Right cardiac atrium (tissue), 5 donors: ENCODE data around the gene SOX11. TPM values are rescaled to one million over a fixed set of nuclear protein-coding genes. Genes with fewer than 3 reads are reported as not detected.
"Not testable (repeated sequence)": the region's sequence is repeated elsewhere in the genome, so short reads cannot be mapped to it uniquely, and the experiment has no call there.

Experiments used
- ATAC-seq, 2 donors: fragments of 200-7000 bp; cut with Tn5 transposase; one replicate each; pipeline versions ENCODE4 v1.8.0 to v1.9.1; 2020; ENCODE audit warnings: moderate library complexity in 2 of 2, mild to moderate bottlenecking in 1 of 2
- DNase-seq, 3 donors: peaks; one replicate each; pipeline ENCODE4 v3.0.0-alpha.2; 2020
- H3K27ac ChIP-seq: one replicate; pipeline ENCODE4 v1.5.1; 2013; ENCODE audit warnings: mild to moderate bottlenecking, low read length, control low read depth, moderate library complexity
- H3K27me3 ChIP-seq: one replicate; pipeline ENCODE4 v1.6.1; 2013; ENCODE audit not compliant: control insufficient read depth, insufficient read depth
- H3K4me1 ChIP-seq: one replicate; pipeline ENCODE4 v1.6.1; 2013; ENCODE audit warnings: low read length; ENCODE audit not compliant: control insufficient read depth, insufficient read depth
- H3K4me3 ChIP-seq: one replicate; pipeline ENCODE4 v1.5.1; 2013; ENCODE audit warnings: low read length, control low read depth
- H3K9me3 ChIP-seq: one replicate; pipeline ENCODE4 v1.6.1; 2013; ENCODE audit warnings: low read length; ENCODE audit not compliant: control insufficient read depth
- WGBS: extraction: QIAGEN DNeasy Blood & Tissue Kit; methylation state at CpG from one replicate; pipeline ENCODE4 v1.1.7; 2013; 5-methylcytosine and 5-hydroxymethylcytosine counted together
- intact Hi-C, 4 donors: fragments of 100-400 bp; cut with DNase I; formaldehyde crosslinking; loops; one replicate each; pipeline versions ENCODE4 v1.11.0 to v1.14.0; 2022 to 2023
- long read RNA-seq, 4 donors: library from polyadenylated mRNA; unstranded; transcript quantifications; one replicate each; pipeline ENCODE4 v2.0.0, GENCODE V29; 2020 to 2021
- polyA plus RNA-seq: library from polyadenylated mRNA; stranded (reverse); fragments of 200-250 nt; gene quantifications from one replicate; pipeline ENCODE4 v1.2.3, GENCODE V29; 2013
- total RNA-seq, 4 donors: library from RNA; stranded (reverse); fragmentation: NEBNext Ultra II Directional; extraction: Animal tissue kit (Norgen Biotek cat#: 25700); gene quantifications; one replicate each; pipeline ENCODE4 v1.2.1, GENCODE V29; 2021
- donor health status: healthy with polysubstance abuse.
- donor health status: DM: no; HTN: yes; CAD: no.
- donor health status: DM: no; HTN: no; CAD: no.
- donor health status: DM: no; HTN: yes; CAD: no; lungs with severe emphysema.
- donor health status: DM: yes; HTN: yes; CAD: no.

The SOX11 gene
- total RNA-seq (1 to 10 TPM in 1 of 4 donors, under 1 TPM in 3; 0.22 to 1.1 (median 0.60) TPM), polyA plus RNA-seq (0.93 TPM)
- long read RNA-seq, donor 1, full-length matches to known transcripts: 3 of 3 reads
- long read RNA-seq, donor 1, partial matches to known transcripts: 0 of 3 reads
- long read RNA-seq, donor 1, other reads (novel, unspliced or antisense): 0 of 3 reads
- long read RNA-seq, donor 2: 0 reads
- long read RNA-seq, donor 3: 0 reads
- long read RNA-seq, donor 4: 0 reads

GRCh38 chr2:5691985-5692529, at the start of gene SOX11:
Gene SOX11, plus strand, starts transcription at chr2:5692384. Its CDS starts 338 bp downstream, at chr2:5692722.
- H3K4me1 ChIP-seq: no peaks in the 10 kb centered on the region
- peak within 1 kb of the TSS; percentile 33 for H3K4me3 ChIP-seq
- DNase-seq: peak in 2 of 3 donors; percentile 69 to 82
- H3K27ac ChIP-seq: peak within 1 kb of the TSS; percentile 39
- under 1% methylated on average over 60 of the region's 60 CpGs for WGBS
- intact Hi-C loops: no loop called here
- no peaks in the 10 kb centered on the region for H3K9me3 ChIP-seq
- peak; percentile 58 to 70 for ATAC-seq
- H3K27me3 ChIP-seq: no peaks in the 10 kb centered on the region

DNA sequence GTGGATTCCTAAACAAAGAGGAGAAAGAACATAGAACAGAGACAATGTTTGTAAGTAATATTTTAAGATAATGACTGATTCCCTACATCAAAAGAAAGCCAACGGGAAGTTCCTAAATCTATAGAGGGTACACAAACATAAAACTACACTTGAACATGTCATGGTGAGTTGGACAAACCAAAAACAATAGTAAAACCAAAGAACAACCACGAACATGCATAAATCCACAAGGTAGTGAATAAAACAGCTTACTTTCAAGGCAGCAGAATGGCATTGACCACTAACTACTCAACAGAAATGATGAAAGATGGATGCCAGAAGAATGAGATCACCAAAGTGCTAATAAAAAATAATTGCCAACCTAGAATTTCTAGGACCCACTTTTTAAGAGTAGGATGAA, 39.5 kb upstream of the SOX11 start:
- H3K4me3 ChIP-seq, ATAC-seq, H3K9me3 ChIP-seq, DNase-seq, H3K27me3 ChIP-seq, H3K27ac ChIP-seq, intact Hi-C loops, H3K4me1 ChIP-seq: not testable (repeated sequence)
- 80% methylated on average over 2 of the region's 2 CpGs for WGBS

DNA sequence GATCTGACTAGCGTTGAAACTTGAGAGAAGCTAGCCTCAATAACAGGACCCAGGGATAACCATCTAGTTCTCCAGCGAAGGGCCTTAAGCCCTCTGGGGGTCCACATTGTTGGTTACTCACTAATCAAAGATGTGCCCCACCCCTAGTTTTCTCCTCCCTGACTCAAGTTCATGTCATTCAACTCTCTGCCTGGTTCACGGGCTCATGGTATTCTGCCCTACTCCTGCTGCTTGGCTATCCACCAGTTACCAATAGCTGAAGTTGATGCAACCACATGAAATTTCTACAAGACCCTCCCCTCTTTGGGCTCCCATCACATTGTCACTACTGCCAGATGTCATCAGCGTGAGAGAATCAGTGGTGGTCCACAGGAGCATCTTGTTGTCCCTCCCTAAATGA, 38.4 kb upstream of the SOX11 start:
- WGBS: 87% methylated on average over 4 of the region's 4 CpGs
- H3K4me3 ChIP-seq, DNase-seq, H3K27ac ChIP-seq, H3K27me3 ChIP-seq, H3K4me1 ChIP-seq, ATAC-seq, intact Hi-C loops, H3K9me3 ChIP-seq: not testable (repeated sequence)

DNA sequence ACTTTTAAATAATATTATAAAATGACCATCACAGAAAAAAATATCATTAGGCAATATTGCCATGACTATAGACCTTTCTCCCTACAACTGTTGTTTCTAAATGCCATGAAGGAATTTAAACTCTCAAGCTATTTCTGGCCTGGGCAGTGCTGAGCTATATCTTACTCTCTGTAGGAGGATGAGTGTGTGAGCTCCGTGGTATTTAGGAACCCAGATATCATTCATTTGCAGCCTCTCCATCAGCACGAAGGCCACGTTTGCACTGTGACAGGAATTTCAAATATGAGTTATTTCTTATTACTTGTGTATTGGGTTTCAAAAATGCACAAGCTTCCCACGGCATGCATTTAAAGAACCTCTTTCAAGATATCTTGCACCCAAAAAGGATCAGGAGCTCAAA, 35.0 kb upstream of the SOX11 start:
- WGBS: 33% methylated on average over 4 of the region's 4 CpGs
- Histone ChIP-seq H3K27me3 (no peaks in the 10 kb centered on the region), H3K9me3 (no peaks in the 10 kb centered on the region), H3K27ac (no peak overlapping the region), H3K4me3 (no peak overlapping the region), H3K4me1 (no peaks in the 10 kb centered on the region)
- no peak for DNase-seq
- no peak for ATAC-seq
- intact Hi-C loops: no loop called here

DNA sequence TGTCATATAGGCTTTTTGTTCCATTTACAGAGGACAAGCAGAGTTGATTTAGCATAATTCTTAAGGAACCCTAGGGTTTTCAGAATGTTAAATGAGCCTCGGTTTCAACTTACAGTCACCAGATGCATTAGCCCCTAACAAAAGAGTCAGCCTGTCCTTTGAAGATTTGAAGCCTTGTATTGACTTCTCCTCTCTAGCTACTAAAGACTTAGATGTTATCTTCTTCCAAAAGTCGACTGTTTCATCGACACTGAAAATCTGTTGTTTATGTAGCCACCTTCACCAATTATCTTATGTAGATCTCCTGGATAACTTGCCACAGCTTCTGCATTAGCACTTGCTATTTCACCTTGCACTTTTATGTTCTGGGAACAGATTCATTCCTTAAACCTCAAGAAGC, 31.6 kb upstream of the SOX11 start:
- Histone ChIP-seq H3K4me3 (no peak overlapping the region), H3K27ac (no peak overlapping the region), H3K4me1 (no peaks in the 10 kb centered on the region), H3K27me3 (no peaks in the 10 kb centered on the region), H3K9me3 (no peaks in the 10 kb centered on the region)
- intact Hi-C loops: no loop called here
- 82% methylated on average over 3 of the region's 3 CpGs for WGBS
- ATAC-seq (no peak), DNase-seq (no peak)

DNA sequence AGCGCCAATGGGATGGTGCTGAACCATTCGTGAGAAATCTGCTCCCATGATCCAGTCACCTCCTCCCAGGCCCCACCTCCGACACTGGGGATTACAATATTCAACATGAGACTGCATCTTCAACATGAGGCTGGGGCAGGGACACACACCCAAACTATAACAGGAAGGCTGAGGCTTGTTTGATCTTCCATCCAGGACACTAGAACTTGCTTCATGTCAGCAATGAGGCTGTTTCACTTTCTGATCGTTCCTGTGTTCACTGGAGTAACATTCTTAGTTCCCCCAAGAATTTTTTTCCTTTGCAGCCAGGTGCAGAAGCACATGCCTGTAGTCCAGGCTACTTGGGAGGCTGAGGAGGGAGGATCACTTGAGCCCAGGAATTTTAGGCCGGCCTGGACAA, 30.8 kb upstream of the SOX11 start:
- Histone ChIP-seq H3K9me3 (no peaks in the 10 kb centered on the region), H3K4me1 (no peaks in the 10 kb centered on the region), H3K27me3 (no peaks in the 10 kb centered on the region), H3K27ac (no peak overlapping the region), H3K4me3 (no peak overlapping the region)
- WGBS: 83% methylated on average over 5 of the region's 5 CpGs
- no peak for DNase-seq
- no peak for ATAC-seq
- intact Hi-C loops: no loop called here

DNA sequence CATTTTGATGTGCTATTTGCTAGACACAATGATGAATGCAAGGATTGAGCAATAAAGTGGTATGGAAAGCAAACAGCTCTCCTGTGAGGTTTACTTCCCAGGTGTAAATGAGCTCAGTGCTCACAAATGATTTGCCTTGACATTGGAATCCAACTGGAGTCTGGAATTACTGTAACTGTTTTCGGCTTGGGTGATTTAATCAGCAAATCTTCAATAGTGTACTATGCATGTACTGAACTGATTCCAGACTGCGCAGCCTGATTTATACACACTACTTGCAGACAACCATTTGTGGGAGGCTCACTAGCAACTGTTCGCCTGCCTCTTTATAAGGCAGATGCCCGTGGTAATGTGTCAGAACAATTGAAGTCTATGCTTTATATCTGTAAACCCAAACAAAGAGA, 27.9 kb upstream of the SOX11 start:
- no peaks in the 10 kb centered on the region for H3K27me3 ChIP-seq
- intact Hi-C loops: no loop called here
- WGBS: 84% methylated on average over 4 of the region's 4 CpGs
- H3K27ac ChIP-seq: no peak overlapping the region
- no peak for ATAC-seq
- DNase-seq: no peak
- H3K9me3 ChIP-seq: no peaks in the 10 kb centered on the region
- no peak overlapping the region for H3K4me3 ChIP-seq
- no peaks in the 10 kb centered on the region for H3K4me1 ChIP-seq

DNA sequence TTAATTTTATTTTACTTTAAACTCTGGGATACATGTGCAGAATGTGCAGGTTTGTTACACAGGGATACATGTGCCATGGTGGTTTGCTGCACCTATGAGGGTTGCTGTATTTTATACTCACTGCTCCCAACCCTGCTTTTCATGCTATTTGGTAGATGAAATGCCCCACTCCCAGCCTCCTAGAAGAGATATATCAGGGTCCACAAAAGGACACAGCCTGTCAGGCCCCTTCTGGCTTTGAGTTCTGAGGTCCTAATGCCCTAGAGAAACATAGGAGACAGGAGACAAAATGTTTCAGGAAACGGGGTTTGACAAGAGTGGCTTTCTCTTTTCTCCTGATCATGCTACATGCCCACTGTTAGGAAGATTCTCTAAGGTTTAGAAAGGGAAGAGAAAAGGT, 27.1 kb upstream of the SOX11 start:
- Histone ChIP-seq H3K27me3 (no peaks in the 10 kb centered on the region), H3K27ac (no peak overlapping the region), H3K4me3 (no peak overlapping the region), H3K9me3 (no peaks in the 10 kb centered on the region), H3K4me1 (no peaks in the 10 kb centered on the region)
- no peak for DNase-seq
- WGBS: 62% methylated on average over 1 of the region's 1 CpG
- intact Hi-C loops: no loop called here
- no peak for ATAC-seq

GRCh38 chr2:5666798-5667197, 25.4 kb upstream of the SOX11 start:
- Histone ChIP-seq H3K27me3 (no peaks in the 10 kb centered on the region), H3K9me3 (no peaks in the 10 kb centered on the region), H3K27ac (no peak overlapping the region), H3K4me3 (no peak overlapping the region), H3K4me1 (no peaks in the 10 kb centered on the region)
- WGBS: 81% methylated on average over 4 of the region's 4 CpGs
- no peak for DNase-seq
- intact Hi-C loops: no loop called here
- no peak for ATAC-seq

- H3K27me3 ChIP-seq, intact Hi-C loops, H3K4me3 ChIP-seq, DNase-seq, ATAC-seq, H3K9me3 ChIP-seq, H3K4me1 ChIP-seq, H3K27ac ChIP-seq: not testable (repeated sequence)
- WGBS: 98% methylated on average over 1 of the region's 1 CpG
Measured at GRCh38 chr2:5667655-5668054, 24.5 kb upstream of the SOX11 start.

- H3K9me3 ChIP-seq: no peaks in the 10 kb centered on the region
- no peaks in the 10 kb centered on the region for H3K27me3 ChIP-seq
- intact Hi-C loops: no loop called here
- 84% methylated on average over 8 of the region's 8 CpGs for WGBS
- H3K4me1 ChIP-seq: no peaks in the 10 kb centered on the region
- ATAC-seq (no peak), DNase-seq (no peak)
- H3K4me3 ChIP-seq: no peak overlapping the region
- no peak overlapping the region for H3K27ac ChIP-seq
Measured at GRCh38 chr2:5668682-5669250, 23.4 kb upstream of the SOX11 start.
